Effector memory CD8-positive, alpha-beta T cell (primary cell): ENCODE results near the gene ZNF655.
"Not testable (repeated sequence)": the region's sequence is repeated elsewhere in the genome, so short reads cannot be mapped to it uniquely, and the experiment has no call there.

Experiments
- ATAC-seq: fragments of 150-1000 bp; cut with Tn5 transposase; replicated peaks from 2 replicates; pipeline ENCODE4 v1.10.0; 2021; ENCODE audit warnings: mild to moderate bottlenecking, moderate library complexity
- DNase-seq, 3 experiments: peaks; one replicate each; pipeline ENCODE4 v3.0.0; 2021
- H3K27ac Mint-ChIP-seq, 2 donors: one replicate each; pipeline ENCODE4 v1.8.0; 2022; ENCODE audit warnings: mild to moderate bottlenecking in 2 of 2, mixed read lengths in 2 of 2, moderate library complexity in 2 of 2
- H3K27me3 Mint-ChIP-seq, 2 donors: one replicate each; pipeline ENCODE4 v1.8.0; 2022; ENCODE audit warnings: mixed read lengths in 2 of 2
- H3K36me3 Mint-ChIP-seq: one replicate; pipeline ENCODE4 v1.8.0; 2022; ENCODE audit warnings: mild to moderate bottlenecking, moderate library complexity, mixed read lengths; ENCODE audit not compliant: insufficient read depth
- H3K4me1 Mint-ChIP-seq, 2 donors: one replicate each; pipeline ENCODE4 v1.8.0; 2022; ENCODE audit warnings: low read depth in 2 of 2, mixed read lengths in 2 of 2
- H3K4me3 Mint-ChIP-seq, 2 donors: one replicate each; pipeline ENCODE4 v1.8.0; 2022; ENCODE audit warnings: mild to moderate bottlenecking in 2 of 2, mixed read lengths in 2 of 2, moderate library complexity in 2 of 2
- H3K9me3 Mint-ChIP-seq, 2 donors: one replicate each; pipeline ENCODE4 v1.8.0; 2022; ENCODE audit warnings: mixed read lengths in 2 of 2

Gene ZNF655

DNA sequence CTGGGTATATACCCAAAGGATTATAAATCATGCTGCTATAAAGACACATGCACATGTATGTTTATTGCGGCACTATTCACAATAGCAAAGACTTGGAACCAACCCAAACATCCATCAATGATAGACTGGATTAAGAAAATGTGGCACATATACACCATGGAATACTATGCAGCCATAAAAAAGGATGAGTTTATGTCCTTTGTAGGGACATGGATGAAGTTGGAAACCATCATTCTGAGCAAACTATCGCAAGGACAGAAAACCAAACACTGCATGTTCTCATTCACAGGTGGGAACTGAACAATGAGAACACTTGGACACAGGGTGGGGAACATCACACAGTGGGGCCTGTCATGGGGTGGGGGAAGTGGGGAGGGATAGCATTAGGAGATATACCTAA is 8.9 kb upstream of the ZNF655 start:
- H3K9me3 Mint-ChIP-seq, H3K27ac Mint-ChIP-seq, H3K4me3 Mint-ChIP-seq, H3K27me3 Mint-ChIP-seq, ATAC-seq, DNase-seq: not testable (repeated sequence)
- peaks cover 17 to 20% of the 10 kb centered on the region in 2 donors for H3K4me1 Mint-ChIP-seq
- H3K36me3 Mint-ChIP-seq, result peaks cover 16% of the 10 kb centered on the region

DNA sequence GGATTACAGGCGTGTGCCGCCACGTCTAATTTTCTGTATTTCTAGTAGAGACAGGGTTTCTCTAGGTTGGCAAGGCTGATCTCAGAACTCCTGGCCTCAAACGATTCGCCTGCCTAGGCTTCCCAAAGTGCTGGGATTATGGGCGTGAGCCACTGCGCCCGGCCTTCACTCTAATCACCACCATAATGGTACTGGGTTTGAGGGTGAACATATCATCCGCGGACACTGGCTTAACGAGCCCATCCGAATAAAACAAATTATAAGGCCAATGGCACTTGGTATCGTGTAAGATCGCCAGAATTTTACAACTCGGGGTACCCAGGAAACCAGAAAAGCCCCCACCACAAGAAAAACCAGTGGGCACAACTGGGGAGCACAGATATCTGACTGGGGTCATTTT is 7.1 kb upstream of the ZNF655 start:
- ATAC-seq (peak; percentile 8), DNase-seq (no peak)
- Mint-ChIP-seq H3K27me3 (no peaks in the 10 kb centered on the region), H3K4me3 (peak overlapping the region; percentile 91 to 93), H3K36me3 (peaks cover 16% of the 10 kb centered on the region), H3K27ac (peak overlapping the region; percentile 97 to 98), H3K4me1 (peaks cover 22 to 26% of the 10 kb centered on the region in 2 donors), H3K9me3 (no peaks in the 10 kb centered on the region)

DNA sequence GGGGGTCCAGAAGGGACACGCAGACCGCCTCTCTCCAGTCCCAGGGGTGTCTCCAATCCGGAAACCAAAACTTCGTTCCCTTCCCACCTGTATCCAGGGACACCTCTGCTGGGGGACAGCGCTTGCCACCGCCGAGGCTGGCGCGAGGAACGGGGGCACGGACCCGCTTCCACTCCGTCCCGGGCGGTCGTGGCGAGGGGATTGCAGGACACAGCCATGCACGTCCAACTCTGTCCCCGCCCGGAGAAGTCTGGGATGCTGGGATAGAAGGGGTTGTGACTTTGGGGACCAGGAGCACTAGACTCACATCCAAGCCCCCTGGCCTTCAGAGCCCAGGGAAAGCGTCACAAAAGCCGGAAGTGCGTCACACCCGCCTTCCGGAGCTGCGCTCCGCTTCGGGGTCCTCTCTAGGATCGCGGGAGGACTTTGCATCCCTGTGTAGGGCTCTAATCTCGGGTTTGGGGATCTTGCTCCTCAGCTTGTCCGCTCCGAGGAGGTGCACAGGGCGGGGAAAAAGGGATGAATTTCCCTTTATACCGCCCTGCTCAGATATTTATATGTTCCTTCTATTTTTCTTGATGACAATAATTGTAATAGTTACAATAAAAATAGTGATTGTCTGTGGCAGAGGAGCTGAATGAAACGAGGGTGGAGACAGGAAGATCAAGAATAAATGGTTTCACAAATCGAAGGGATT is 6.5 kb upstream of the ZNF655 start, which contains the start of gene FAM200A:
Gene FAM200A (minus strand): TSS at position 348 of the 697 bp plus-strand sequence. CDS start 3,707 bp downstream, outside the sequence.
- ATAC-seq (peak; percentile 100), DNase-seq (peak; percentile 75 to 80 (median 78))
- Mint-ChIP-seq H3K27me3 (no peaks in the 10 kb centered on the region), H3K36me3 (peaks cover 16% of the 10 kb centered on the region), H3K27ac (peak within 1 kb of the TSS; percentile 97 to 98), H3K4me1 (peaks cover 22 to 26% of the 10 kb centered on the region in 2 donors), H3K9me3 (no peaks in the 10 kb centered on the region), H3K4me3 (peak within 1 kb of the TSS; percentile 91 to 93)

DNA sequence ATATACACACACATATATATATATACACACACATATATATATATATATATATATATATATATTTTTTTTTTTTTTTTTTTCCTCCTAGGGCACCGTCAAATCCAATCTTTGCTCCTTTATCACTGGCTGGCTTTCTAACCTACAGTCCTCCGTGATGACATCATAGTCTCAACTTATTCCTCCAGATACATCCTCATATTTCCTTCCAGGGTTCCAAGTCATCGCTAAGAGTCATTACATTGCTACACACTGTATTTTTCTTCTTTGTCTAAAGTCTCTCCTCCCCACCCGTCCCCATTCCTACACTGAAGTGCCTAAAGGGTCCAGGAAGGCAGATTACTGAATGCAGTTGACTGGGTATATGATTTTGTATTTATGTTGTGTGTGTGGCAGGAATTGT is 5.4 kb upstream of the ZNF655 start:
- ATAC-seq (no peak), DNase-seq (no peak)
- Mint-ChIP-seq H3K27ac (no peak overlapping the region), H3K4me1 (peaks cover 30 to 34% of the 10 kb centered on the region in 2 donors), H3K27me3 (no peaks in the 10 kb centered on the region), H3K9me3 (no peaks in the 10 kb centered on the region), H3K4me3 (peak overlapping the region; percentile 14 to 91), H3K36me3 (peaks cover 23% of the 10 kb centered on the region)

DNA sequence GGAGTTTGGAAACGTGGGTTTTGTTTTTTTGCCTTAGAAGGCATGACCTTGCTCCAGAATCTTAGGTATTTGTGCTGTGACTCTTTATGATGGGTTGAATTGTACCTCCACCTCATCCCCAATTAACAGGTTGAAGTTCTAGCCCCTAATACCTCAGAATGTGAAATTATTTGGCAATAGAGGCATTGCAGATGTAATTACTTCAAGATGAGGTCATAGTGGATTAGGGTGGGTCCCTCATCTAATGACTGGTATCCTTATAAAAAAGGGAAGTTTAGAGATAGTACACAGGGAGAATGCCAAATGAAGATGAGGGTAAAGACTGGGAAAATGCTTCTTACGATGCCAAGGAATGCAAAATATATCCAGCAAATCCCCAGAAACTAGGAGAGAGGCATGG is 3.5 kb upstream of the ZNF655 start:
- Mint-ChIP-seq H3K27me3 (no peaks in the 10 kb centered on the region), H3K27ac (peak overlapping the region in 1 of 2 donors; percentile 47), H3K4me1 (peaks cover 33% of the 10 kb centered on the region in 2 donors), H3K4me3 (no peak overlapping the region), H3K9me3 (no peaks in the 10 kb centered on the region), H3K36me3 (peaks cover 35% of the 10 kb centered on the region)
- ATAC-seq, result no peak
- DNase-seq, result no peak

DNA sequence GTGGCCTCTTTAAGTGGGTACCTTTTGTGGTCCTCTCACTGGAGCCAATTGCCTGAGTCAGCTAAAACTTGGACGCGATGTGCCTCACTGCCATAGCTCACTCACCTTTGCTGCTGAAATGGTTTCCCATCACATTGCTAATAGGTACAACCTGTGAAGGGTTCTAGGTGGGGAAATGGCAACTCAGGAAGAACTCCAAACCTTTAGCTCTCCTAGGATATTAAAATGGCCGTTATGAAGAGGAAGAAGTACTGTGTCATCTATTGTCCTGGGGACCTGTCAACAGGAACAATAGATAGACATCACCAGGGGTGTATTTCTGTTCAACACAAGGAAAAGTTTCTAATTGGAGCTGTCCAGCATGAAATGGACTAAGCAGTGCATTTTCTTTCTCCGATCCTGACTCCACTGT is 1.2 kb upstream of the ZNF655 start:
- Mint-ChIP-seq H3K27ac (peak overlapping the region; percentile 96 to 98), H3K9me3 (no peaks in the 10 kb centered on the region), H3K4me1 (peaks cover 36 to 40% of the 10 kb centered on the region in 2 donors), H3K4me3 (peak overlapping the region; percentile 92 to 93), H3K36me3 (peaks cover 48% of the 10 kb centered on the region), H3K27me3 (no peaks in the 10 kb centered on the region)
- no peak for ATAC-seq
- no peak for DNase-seq

DNA sequence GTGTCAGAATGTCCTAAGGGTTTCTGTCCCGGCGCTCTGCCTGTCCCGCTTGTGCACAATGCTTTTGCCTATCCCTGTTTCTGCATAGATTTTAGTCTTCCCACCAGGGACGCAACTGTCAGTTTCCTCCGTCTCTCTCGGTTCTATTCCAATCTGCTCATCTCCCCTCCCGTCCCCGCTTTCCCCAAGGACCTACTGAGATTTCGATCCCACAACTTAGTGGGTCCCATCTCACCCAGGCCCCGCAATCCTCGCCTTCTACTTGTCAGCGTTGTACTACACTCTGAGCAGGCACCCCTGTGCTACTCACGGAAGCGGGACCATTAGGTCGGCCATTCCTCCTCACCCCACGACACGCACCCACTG is 519 bp upstream of the ZNF655 start:
- peaks cover 53% of the 10 kb centered on the region for H3K36me3 Mint-ChIP-seq
- DNase-seq, result no peak
- H3K4me1 Mint-ChIP-seq, result peaks cover 40 to 43% of the 10 kb centered on the region in 2 donors

DNA sequence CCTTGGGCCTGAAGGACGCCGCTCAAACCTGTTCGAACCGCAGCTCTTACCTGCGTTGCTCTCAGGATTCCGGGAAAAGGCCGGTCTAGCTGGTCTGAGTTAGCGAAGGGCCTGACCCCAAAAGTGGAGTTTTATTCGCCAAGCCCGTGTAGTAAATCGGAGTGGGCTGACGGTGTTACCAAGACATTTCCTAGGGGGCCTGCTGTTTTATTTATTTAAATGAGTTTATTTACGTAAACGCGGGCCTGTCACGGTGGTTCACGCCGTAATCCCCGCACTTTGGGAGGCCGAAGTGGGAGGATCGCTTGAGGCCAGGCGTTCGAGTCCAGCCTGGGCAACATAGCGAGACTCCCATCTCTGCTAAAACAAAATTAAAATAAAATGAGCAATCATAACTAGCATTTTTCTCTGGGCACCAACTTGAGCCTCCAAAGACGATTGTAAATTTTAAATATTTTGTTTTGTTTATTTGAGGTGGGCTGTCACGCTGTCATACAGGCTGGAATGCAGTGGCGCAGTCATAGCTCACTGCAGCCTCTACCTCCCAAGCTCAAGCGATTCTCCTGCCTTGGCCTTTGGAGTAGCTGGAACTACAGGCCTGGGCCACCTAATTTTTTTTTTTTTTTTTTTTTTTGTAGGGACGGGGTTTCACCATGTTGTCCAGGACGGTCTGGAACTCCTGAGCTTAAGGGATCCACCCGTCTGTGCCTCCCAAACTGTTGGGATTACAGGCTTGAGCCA is 903 bp downstream of the ZNF655 start:
- Mint-ChIP-seq H3K9me3 (no peaks in the 10 kb centered on the region), H3K36me3 (peaks cover 62% of the 10 kb centered on the region), H3K4me1 (peaks cover 43 to 50% of the 10 kb centered on the region in 2 donors), H3K4me3 (peak overlapping the region; percentile 92 to 93), H3K27ac (peak overlapping the region; percentile 96 to 98), H3K27me3 (no peaks in the 10 kb centered on the region)
- DNase-seq, result no peak
- ATAC-seq, result no peak

More for the DNA sequence above, 519 bp upstream of the ZNF655 start:
- Mint-ChIP-seq H3K27ac (peak overlapping the region; percentile 96 to 98), H3K9me3 (no peaks in the 10 kb centered on the region), H3K4me3 (peak overlapping the region; percentile 92 to 93), H3K27me3 (no peaks in the 10 kb centered on the region)
- peak; percentile 61 for ATAC-seq

DNA sequence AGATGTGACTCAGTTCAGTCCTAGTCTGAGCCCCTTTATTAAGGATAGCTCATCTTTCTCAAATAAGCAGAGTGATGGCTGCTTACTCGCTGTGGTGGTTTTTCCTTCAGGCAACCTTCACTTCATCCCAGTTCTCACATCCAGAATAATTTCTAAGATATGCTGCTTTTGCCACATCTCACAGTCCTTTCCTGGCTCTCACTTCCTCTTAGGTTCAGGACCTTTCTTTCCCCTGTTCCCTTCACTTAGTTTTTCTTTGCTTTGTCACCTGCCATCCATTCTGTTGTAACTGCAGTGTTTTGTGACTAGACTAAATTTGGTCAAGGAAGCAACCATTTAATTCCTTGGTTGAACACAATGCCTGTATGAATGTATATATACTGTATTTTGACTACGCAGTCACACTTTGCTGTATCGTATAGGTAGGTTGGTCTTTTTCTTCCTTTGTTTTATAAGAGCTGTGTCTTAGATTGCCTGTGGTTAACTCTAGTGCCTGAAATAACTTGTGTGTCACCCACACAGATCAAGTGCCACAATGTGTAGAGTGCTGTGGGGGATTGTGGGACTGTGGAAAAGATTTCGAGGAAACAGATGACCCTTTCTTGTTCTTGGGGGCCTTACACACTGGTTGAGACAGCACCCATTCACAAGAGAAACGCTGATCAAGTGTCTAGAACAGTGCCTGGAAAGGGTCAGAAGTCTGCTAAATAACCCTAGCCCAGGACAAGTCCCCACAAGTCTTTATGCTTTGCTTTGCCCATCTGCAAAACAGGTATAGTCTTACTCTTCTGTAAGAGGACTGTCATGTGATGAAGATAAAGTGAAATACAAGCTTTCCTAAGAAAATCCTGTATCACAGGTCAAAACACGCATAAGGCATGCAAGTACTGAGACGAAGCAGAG is 2.6 kb downstream of the ZNF655 start:
- Mint-ChIP-seq H3K27me3 (no peaks in the 10 kb centered on the region), H3K4me3 (peak overlapping the region in 1 of 2 donors; percentile 92), H3K9me3 (no peaks in the 10 kb centered on the region), H3K27ac (peak overlapping the region; percentile 86 to 98), H3K4me1 (peaks cover 38 to 55% of the 10 kb centered on the region in 2 donors), H3K36me3 (peaks cover 75% of the 10 kb centered on the region)
- ATAC-seq, result no peak
- DNase-seq, result no peak

DNA sequence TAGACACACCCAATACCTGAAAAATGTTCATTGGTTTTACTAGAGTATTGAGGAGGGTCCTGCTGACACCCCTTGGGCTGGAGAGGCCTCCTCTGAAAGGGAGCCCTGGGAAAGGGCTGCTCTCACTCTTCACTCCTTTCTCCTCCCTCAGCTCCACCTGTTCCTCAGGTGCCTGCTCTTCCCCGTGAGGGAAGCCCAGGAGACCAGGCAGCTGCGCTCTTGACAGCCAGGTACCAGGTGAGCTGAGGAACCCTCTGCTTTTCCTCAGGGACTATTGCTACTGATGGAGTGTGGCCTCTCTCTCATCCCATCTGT is 3.3 kb downstream of the ZNF655 start:
- H3K4me1 Mint-ChIP-seq, result peaks cover 38 to 57% of the 10 kb centered on the region in 2 donors

DNA sequence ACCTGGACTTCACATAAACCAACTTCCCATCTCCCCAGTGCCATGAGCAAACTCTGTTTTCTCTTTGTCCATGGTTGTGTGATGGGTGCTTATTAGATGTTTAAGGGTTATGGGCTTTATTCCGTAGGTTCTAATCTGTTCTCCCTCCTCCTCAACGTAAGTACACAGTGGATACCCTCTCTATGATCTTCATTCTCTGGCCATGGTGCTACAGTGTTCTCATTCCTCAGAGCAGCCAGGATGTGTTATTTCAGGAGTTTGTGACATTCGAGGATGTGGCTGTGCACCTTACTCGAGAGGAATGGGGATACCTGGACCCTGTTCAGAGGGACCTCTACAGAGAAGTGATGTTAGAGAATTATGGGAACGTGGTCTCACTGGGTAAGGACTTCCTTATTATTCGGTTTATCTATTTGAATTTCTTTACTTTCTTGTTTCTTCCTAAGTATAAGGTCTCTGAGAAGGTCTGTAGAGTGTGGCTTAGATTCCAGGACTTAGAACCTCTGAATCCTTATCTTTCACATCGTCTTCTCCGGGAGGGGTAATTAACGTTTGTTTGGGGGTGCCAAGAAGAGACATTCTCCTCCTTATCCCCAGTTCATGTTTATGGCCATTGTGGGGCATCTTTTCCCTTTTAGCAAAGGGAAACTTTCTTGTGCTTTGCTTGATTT is 3.8 kb downstream of the ZNF655 start:
- ATAC-seq, result no peak
- no peak for DNase-seq
- H3K27ac Mint-ChIP-seq, result peak overlapping the region in 1 of 2 donors; percentile 78
- H3K27me3 Mint-ChIP-seq, result no peaks in the 10 kb centered on the region
- peaks cover 75% of the 10 kb centered on the region for H3K36me3 Mint-ChIP-seq
- no peak overlapping the region for H3K4me3 Mint-ChIP-seq
- peaks cover 36 to 56% of the 10 kb centered on the region in 2 donors for H3K4me1 Mint-ChIP-seq
- no peaks in the 10 kb centered on the region for H3K9me3 Mint-ChIP-seq

More for the DNA sequence above, 3.3 kb downstream of the ZNF655 start:
- DNase-seq, result no peak
- no peak for ATAC-seq
- Mint-ChIP-seq H3K9me3 (no peaks in the 10 kb centered on the region), H3K27me3 (no peaks in the 10 kb centered on the region), H3K4me3 (no peak overlapping the region), H3K36me3 (peaks cover 75% of the 10 kb centered on the region), H3K27ac (peak overlapping the region in 1 of 2 donors; percentile 78)

DNA sequence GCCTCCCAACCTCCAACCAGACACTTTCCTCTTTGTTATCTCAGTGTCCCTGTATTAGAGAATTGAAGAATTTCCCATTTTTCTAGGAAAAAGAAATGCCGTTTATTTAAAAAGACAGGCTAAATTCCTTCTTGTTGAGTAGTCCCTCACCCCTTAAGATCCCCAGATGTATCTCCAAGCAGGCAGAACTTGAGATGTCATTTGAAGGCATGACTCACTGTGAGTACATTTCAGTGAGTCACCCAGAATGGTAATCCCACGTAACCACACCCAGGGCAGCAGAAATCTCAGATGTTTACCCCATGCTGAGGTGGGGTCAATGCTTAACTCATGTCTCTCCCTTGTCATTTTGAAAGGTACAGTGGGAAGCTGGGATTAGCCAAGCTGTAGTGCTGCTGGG is 4.4 kb downstream of the ZNF655 start:
- Mint-ChIP-seq H3K27ac (peak overlapping the region in 1 of 2 donors; percentile 78), H3K27me3 (no peaks in the 10 kb centered on the region), H3K4me3 (no peak overlapping the region), H3K4me1 (peaks cover 32 to 51% of the 10 kb centered on the region in 2 donors), H3K36me3 (peaks cover 75% of the 10 kb centered on the region), H3K9me3 (no peaks in the 10 kb centered on the region)
- ATAC-seq (no peak), DNase-seq (no peak)

DNA sequence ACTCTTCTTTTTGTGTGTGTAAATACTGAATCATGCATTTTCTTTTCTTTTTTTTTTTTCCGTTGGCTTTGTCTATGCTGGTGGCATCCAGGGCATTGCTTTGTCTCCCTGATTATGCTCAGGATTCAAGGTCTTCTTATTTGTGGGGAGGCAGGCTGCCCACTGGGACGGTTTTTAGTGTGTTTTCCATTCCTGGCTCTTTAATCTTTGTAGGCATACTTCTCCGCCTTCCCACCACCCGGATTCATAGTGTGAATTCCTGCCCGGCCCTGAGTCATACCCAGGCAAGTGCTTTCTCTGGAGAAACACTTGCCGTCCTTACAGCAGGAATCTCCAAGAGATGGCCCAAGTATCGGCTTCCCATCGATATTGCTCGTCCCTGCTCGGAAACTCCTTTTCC is 5.2 kb downstream of the ZNF655 start:
- Mint-ChIP-seq H3K4me1 (peaks cover 27 to 47% of the 10 kb centered on the region in 2 donors), H3K4me3 (no peak overlapping the region), H3K27ac (no peak overlapping the region), H3K36me3 (peaks cover 72% of the 10 kb centered on the region), H3K9me3 (no peaks in the 10 kb centered on the region), H3K27me3 (no peaks in the 10 kb centered on the region)
- ATAC-seq, result no peak
- DNase-seq, result no peak
